SK-N-SH treated with all-trans-retinoic acid at 6 μM for 48 hours (cell line): ENCODE measurements around the gene SLC19A1.

ENCODE experiments used
- ATAC-seq: fragments of 200-7000 bp; cut with Tn5 transposase; 3 replicates; pipeline ENCODE4 v1.9.1; 2020; ENCODE audit warnings: mild to moderate bottlenecking, moderate library complexity
- ARNTL ChIP-seq: fragments of 450-650 bp; formaldehyde crosslinking; IDR thresholded peaks from 2 replicates; pipeline ENCODE4 v1.5.0; 2020; ENCODE audit warnings: low read depth, mild to moderate bottlenecking, moderate library complexity, borderline replicate concordance
- BACH2 ChIP-seq: fragments of 250-450 bp; sonication (Bioruptor Pico); IDR thresholded peaks from 2 replicates; pipeline ENCODE4 v1.9.0; 2021; ENCODE audit warnings: mild to moderate bottlenecking, borderline replicate concordance
- CREB5 ChIP-seq: fragments of 250-450 bp; sonication (Bioruptor Pico); IDR thresholded peaks from 2 replicates; pipeline ENCODE4 v1.5.1; 2020; ENCODE audit warnings: low read depth, mild to moderate bottlenecking, moderate library complexity
- CSDC2 ChIP-seq: fragments of 250-450 bp; sonication (Bioruptor Pico); IDR thresholded peaks from 2 replicates; pipeline ENCODE4 v1.5.0; 2020; ENCODE audit warnings: mild to moderate bottlenecking, moderate library complexity
- ESRRG ChIP-seq: fragments of 250-450 bp; sonication (Bioruptor Pico); IDR thresholded peaks from 2 replicates; pipeline ENCODE4 v1.6.1; 2021; ENCODE audit warnings: mild to moderate bottlenecking
- ISL1 ChIP-seq: fragments of 250-450 bp; sonication (Bioruptor Pico); IDR thresholded peaks from 2 replicates; pipeline ENCODE4 v2.1.2; 2022; ENCODE audit warnings: mild to moderate bottlenecking, moderate library complexity
- OSR1 ChIP-seq: fragments of 250-450 bp; sonication (Bioruptor Pico); IDR thresholded peaks from 2 replicates; pipeline ENCODE4 v1.8.0; 2022; ENCODE audit warnings: moderate library complexity, mild to moderate bottlenecking, inconsistent platforms
- PATZ1 ChIP-seq: fragments of 250-450 bp; sonication (Bioruptor Pico); IDR thresholded peaks from 2 replicates; pipeline ENCODE4 v1.8.0; 2020; ENCODE audit warnings: mild to moderate bottlenecking, moderate library complexity, borderline replicate concordance
- PPARA ChIP-seq: fragments of 250-450 bp; sonication (Bioruptor Pico); IDR thresholded peaks from 2 replicates; pipeline ENCODE4 v1.5.0; 2020; ENCODE audit warnings: mild to moderate bottlenecking, borderline replicate concordance
- RARB ChIP-seq: fragments of 250-450 bp; sonication (Bioruptor Pico); IDR thresholded peaks from 2 replicates; pipeline ENCODE4 v1.8.0; 2021; ENCODE audit warnings: mild to moderate bottlenecking, moderate library complexity
- SNAI2 ChIP-seq: fragments of 250-450 bp; sonication (Bioruptor Pico); IDR thresholded peaks from 2 replicates; pipeline ENCODE4 v1.5.0; 2020; ENCODE audit warnings: mild to moderate bottlenecking, moderate library complexity
- TCF4 ChIP-seq: fragments of 250-450 bp; sonication (Bioruptor Pico); IDR thresholded peaks from 2 replicates; pipeline ENCODE4 v1.8.0; 2021; ENCODE audit warnings: mild to moderate bottlenecking, moderate library complexity, borderline replicate concordance
- TOX ChIP-seq: fragments of 250-450 bp; sonication (Bioruptor Pico); IDR thresholded peaks from 2 replicates; pipeline ENCODE4 v1.8.0; 2021; ENCODE audit warnings: mild to moderate bottlenecking, moderate library complexity, borderline replicate concordance
- ZC3H10 ChIP-seq: fragments of 250-450 bp; sonication (Bioruptor Pico); IDR thresholded peaks from 2 replicates; pipeline ENCODE4 v1.5.1; 2021; ENCODE audit warnings: mild to moderate bottlenecking, moderate library complexity
- ZFP3 ChIP-seq: fragments of 250-450 bp; sonication (Bioruptor Pico); IDR thresholded peaks from 2 replicates; pipeline ENCODE4 v1.5.0; 2020; ENCODE audit warnings: mild to moderate bottlenecking, moderate library complexity
- ZFP30 ChIP-seq: fragments of 450-650 bp; formaldehyde crosslinking; IDR thresholded peaks from 2 replicates; pipeline ENCODE4 v1.5.0; 2022; ENCODE audit warnings: mild to moderate bottlenecking, moderate library complexity
- ZNF565 ChIP-seq: fragments of 450-650 bp; formaldehyde crosslinking; conservative IDR thresholded peaks from 2 replicates; pipeline ENCODE4 v1.5.0; 2020; ENCODE audit warnings: low read depth, mild to moderate bottlenecking, moderate library complexity
- ZNF70 ChIP-seq: fragments of 450-650 bp; formaldehyde crosslinking; IDR thresholded peaks from 2 replicates; pipeline ENCODE4 v1.5.0; 2020; ENCODE audit warnings: mild to moderate bottlenecking, moderate library complexity
- ZNF8 ChIP-seq: fragments of 450-650 bp; formaldehyde crosslinking; IDR thresholded peaks from 2 replicates; pipeline ENCODE4 v1.5.0; 2020; ENCODE audit warnings: mild to moderate bottlenecking, moderate library complexity
- TF ChIP-seq, protein P1 (sequence below): fragments of 250-450 bp; sonication (Bioruptor Pico); IDR thresholded peaks from 2 replicates; pipeline ENCODE4 v1.5.1; 2021; ENCODE audit warnings: mild to moderate bottlenecking, moderate library complexity
- TF ChIP-seq, protein P2 (sequence below): fragments of 250-450 bp; sonication (Bioruptor Pico); IDR thresholded peaks from 2 replicates; pipeline ENCODE4 v1.5.0; 2020; ENCODE audit warnings: mild to moderate bottlenecking, moderate library complexity

Gene SLC19A1

GRCh38 chr21:45479691-45480675 lies 62.3 kb downstream of the SLC19A1 start:
- TF ChIP-seq ZFP3 (no peak), PPARA (CRISPR knock-in tag) (no peak), TOX (CRISPR knock-in tag) (no peak), ZNF70 (CRISPR knock-in tag) (no peak), OSR1 (CRISPR knock-in tag) (no peak), PATZ1 (CRISPR knock-in tag) (no peak), ZNF8 (CRISPR knock-in tag) (no peak)
- TF ChIP-seq, protein P1, sequence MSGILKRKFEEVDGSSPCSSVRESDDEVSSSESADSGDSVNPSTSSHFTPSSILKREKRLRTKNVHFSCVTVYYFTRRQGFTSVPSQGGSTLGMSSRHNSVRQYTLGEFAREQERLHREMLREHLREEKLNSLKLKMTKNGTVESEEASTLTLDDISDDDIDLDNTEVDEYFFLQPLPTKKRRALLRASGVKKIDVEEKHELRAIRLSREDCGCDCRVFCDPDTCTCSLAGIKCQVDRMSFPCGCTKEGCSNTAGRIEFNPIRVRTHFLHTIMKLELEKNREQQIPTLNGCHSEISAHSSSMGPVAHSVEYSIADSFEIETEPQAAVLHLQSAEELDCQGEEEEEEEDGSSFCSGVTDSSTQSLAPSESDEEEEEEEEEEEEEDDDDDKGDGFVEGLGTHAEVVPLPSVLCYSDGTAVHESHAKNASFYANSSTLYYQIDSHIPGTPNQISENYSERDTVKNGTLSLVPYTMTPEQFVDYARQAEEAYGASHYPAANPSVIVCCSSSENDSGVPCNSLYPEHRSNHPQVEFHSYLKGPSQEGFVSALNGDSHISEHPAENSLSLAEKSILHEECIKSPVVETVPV = no peak
- TF ChIP-seq, protein P2, sequence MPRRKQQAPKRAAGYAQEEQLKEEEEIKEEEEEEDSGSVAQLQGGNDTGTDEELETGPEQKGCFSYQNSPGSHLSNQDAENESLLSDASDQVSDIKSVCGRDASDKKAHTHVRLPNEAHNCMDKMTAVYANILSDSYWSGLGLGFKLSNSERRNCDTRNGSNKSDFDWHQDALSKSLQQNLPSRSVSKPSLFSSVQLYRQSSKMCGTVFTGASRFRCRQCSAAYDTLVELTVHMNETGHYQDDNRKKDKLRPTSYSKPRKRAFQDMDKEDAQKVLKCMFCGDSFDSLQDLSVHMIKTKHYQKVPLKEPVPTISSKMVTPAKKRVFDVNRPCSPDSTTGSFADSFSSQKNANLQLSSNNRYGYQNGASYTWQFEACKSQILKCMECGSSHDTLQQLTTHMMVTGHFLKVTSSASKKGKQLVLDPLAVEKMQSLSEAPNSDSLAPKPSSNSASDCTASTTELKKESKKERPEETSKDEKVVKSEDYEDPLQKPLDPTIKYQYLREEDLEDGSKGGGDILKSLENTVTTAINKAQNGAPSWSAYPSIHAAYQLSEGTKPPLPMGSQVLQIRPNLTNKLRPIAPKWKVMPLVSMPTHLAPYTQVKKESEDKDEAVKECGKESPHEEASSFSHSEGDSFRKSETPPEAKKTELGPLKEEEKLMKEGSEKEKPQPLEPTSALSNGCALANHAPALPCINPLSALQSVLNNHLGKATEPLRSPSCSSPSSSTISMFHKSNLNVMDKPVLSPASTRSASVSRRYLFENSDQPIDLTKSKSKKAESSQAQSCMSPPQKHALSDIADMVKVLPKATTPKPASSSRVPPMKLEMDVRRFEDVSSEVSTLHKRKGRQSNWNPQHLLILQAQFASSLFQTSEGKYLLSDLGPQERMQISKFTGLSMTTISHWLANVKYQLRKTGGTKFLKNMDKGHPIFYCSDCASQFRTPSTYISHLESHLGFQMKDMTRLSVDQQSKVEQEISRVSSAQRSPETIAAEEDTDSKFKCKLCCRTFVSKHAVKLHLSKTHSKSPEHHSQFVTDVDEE (CRISPR knock-in tag) = no peak
- no peak for ATAC-seq

DNA sequence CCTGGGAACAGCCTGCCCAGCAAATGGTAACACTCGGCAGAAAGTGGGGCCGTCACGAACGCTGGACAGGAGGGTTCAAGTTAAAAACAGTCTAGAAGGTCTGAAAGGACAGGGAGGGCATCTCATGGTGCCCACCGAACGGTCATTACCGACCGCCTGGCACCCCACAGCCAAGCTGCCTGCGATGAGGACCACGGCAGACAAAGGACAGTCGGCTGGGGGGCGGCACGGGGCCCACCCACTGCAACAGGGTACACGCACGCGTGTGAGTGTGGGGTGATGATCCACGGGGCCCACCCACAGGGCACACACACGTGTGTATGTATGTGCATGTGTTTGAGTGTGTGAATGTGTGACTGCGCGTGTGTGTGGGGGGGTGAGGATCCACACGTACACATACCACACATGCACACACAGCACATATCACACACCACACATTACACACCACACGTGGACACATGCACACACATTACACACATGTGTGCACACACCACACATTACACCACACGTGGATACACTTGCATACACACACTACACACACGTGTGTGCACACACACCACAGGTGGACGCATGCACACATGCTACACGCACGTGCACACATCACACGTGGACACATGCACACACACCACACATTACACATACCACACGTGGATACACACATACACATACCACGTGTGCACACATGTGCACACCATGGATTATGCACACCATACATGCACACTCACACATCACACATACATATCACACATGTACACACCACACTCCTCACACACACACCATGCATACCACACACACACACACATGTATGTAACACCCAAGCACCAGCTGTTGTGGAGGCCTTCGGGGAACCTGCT lies 63.2 kb downstream of the SLC19A1 start:
- no peak for ATAC-seq
- TF ChIP-seq ISL1 (no peak), BACH2 (CRISPR knock-in tag) (no peak), SNAI2 (no peak), TCF4 (no peak), CSDC2 (no peak), ZC3H10 (CRISPR knock-in tag) (no peak), CREB5 (CRISPR knock-in tag) (no peak), ZNF565 (CRISPR knock-in tag) (no peak), ESRRG (CRISPR knock-in tag) (no peak), OSR1 (CRISPR knock-in tag) (no peak), RARB (no peak), PPARA (CRISPR knock-in tag) (no peak), TOX (CRISPR knock-in tag) (no peak), ARNTL (no peak), ZFP30 (CRISPR knock-in tag) (no peak), ZNF70 (CRISPR knock-in tag) (no peak), ZFP3 (no peak), ZNF8 (CRISPR knock-in tag) (no peak)
- TF ChIP-seq, protein P1 = no peak
- TF ChIP-seq, protein P2 (CRISPR knock-in tag) = no peak
